ENCODE data around the gene ZAR1. TPM values are rescaled to one million over a fixed set of nuclear protein-coding genes. Genes with fewer than 3 reads are reported as not detected.
A peak's percentile ranks its signal among the peaks of the same experiment; 100 is the strongest.

The ZAR1 gene
- total RNA-seq, 2 experiments from 2014 or later = not detected

DNA sequence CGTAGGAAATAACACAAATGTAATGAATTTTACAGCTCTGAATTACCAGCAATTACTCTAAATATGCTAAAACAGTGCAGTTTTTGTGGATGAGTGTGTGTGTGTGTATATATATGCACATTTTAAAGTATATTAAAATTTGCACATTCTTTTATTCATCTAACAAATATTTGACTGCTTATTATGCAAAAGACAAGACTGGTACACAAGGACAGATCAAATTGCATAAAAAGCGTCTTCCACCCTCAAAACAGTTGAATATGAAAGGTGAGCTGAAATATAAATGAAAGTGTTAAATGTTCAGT, 13.9 kb downstream of the ZAR1 start:
- Mint-ChIP-seq H3K9me3 (no peaks in the 10 kb centered on the region), H3K27ac (peak overlapping the region; percentile 45), H3K36me3 (peaks cover 19% of the 10 kb centered on the region), H3K4me1 (peaks cover 18% of the 10 kb centered on the region), H3K27me3 (no peaks in the 10 kb centered on the region), H3K4me3 (no peak overlapping the region)
- no peak for DNase-seq

DNA sequence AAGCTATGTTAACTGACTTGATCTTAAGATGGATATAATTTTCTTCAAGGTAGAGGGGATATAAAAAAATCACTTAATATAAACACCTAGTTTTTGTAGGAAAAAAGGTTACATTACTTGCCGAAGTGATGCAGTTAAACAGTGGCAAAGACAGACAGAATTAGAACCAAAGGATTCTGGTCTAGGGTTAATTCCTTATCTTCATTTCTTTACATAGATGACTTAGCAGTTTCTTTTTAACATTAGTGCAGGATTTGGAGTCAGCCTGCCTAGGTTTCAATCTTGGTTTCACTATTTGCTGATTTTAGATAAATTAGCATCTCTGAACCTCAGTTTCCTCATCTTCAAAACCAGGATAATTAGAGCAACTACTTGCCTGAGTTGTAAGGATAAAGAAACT, 14.3 kb downstream of the ZAR1 start:
- peaks cover 15% of the 10 kb centered on the region for H3K36me3 Mint-ChIP-seq
- peaks cover 15% of the 10 kb centered on the region for H3K4me1 Mint-ChIP-seq
- no peaks in the 10 kb centered on the region for H3K27me3 Mint-ChIP-seq
- no peak for DNase-seq
- peak overlapping the region; percentile 45 for H3K27ac Mint-ChIP-seq
- H3K9me3 Mint-ChIP-seq = no peaks in the 10 kb centered on the region
- H3K4me3 Mint-ChIP-seq = no peak overlapping the region

- Mint-ChIP-seq H3K36me3 (peaks cover 8% of the 10 kb centered on the region), H3K4me3 (no peak overlapping the region), H3K9me3 (no peaks in the 10 kb centered on the region), H3K27ac (no peak overlapping the region), H3K4me1 (peaks cover 5% of the 10 kb centered on the region), H3K27me3 (no peaks in the 10 kb centered on the region)
- no peak for DNase-seq
These were observed 16.7 kb downstream of the ZAR1 start for GRCh38 chr4:48506716-48507115.

- Mint-ChIP-seq H3K9me3 (no peaks in the 10 kb centered on the region), H3K4me3 (no peak overlapping the region), H3K27ac (no peak overlapping the region), H3K27me3 (no peaks in the 10 kb centered on the region), H3K36me3 (peaks cover 14% of the 10 kb centered on the region), H3K4me1 (peaks cover under 1% of the 10 kb centered on the region)
- DNase-seq = no peak
These were observed 19.5 kb downstream of the ZAR1 start for GRCh38 chr4:48509543-48509942.

GRCh38 chr4:48518143-48518542, 28.1 kb downstream of the ZAR1 start:
- Mint-ChIP-seq H3K27ac (no peak overlapping the region), H3K27me3 (no peaks in the 10 kb centered on the region), H3K36me3 (peaks cover 22% of the 10 kb centered on the region), H3K9me3 (no peaks in the 10 kb centered on the region), H3K4me3 (no peak overlapping the region), H3K4me1 (no peaks in the 10 kb centered on the region)
- no peak for DNase-seq

- Mint-ChIP-seq H3K27ac (no peak overlapping the region), H3K36me3 (peaks cover 20% of the 10 kb centered on the region), H3K4me1 (peaks cover 2% of the 10 kb centered on the region), H3K27me3 (no peaks in the 10 kb centered on the region), H3K4me3 (no peak overlapping the region), H3K9me3 (no peaks in the 10 kb centered on the region)
- no peak for DNase-seq
These were observed 36.4 kb downstream of the ZAR1 start for GRCh38 chr4:48526406-48526805.

GRCh38 chr4:48538358-48538757, 48.3 kb downstream of the ZAR1 start:
- H3K36me3 Mint-ChIP-seq = peaks cover 23% of the 10 kb centered on the region
- H3K9me3 Mint-ChIP-seq = no peaks in the 10 kb centered on the region
- DNase-seq = no peak
- no peak overlapping the region for H3K27ac Mint-ChIP-seq
- H3K4me1 Mint-ChIP-seq = no peaks in the 10 kb centered on the region
- no peaks in the 10 kb centered on the region for H3K27me3 Mint-ChIP-seq
- H3K4me3 Mint-ChIP-seq = no peak overlapping the region

GRCh38 chr4:48539597-48539996, 49.5 kb downstream of the ZAR1 start:
- Mint-ChIP-seq H3K27ac (no peak overlapping the region), H3K9me3 (no peaks in the 10 kb centered on the region), H3K27me3 (no peaks in the 10 kb centered on the region), H3K36me3 (peaks cover 24% of the 10 kb centered on the region), H3K4me3 (no peak overlapping the region), H3K4me1 (no peaks in the 10 kb centered on the region)
- DNase-seq = no peak

DNA sequence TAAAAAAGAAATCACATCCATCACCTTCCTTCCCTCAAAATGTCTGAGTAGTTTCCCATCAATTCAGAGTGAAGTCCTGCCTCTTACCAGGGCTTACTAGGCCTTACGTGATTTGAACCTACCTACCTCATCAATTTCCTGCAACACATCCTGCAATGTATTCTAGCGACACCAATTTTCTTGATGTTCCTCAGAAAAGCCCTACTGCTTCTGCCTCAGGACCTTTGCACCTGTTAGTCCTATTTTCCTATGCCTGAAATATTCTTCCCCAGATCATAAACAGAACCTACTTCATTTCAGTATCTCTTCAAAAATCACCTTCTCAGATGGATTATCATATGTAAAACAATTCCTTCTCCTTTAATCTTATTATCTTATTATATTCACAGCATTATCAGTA, 52.8 kb downstream of the ZAR1 start:
- H3K27me3 Mint-ChIP-seq = no peaks in the 10 kb centered on the region
- no peak overlapping the region for H3K4me3 Mint-ChIP-seq
- no peak overlapping the region for H3K27ac Mint-ChIP-seq
- H3K36me3 Mint-ChIP-seq = peaks cover 22% of the 10 kb centered on the region
- H3K4me1 Mint-ChIP-seq = no peaks in the 10 kb centered on the region
- no peak for DNase-seq
- H3K9me3 Mint-ChIP-seq = no peaks in the 10 kb centered on the region

DNA sequence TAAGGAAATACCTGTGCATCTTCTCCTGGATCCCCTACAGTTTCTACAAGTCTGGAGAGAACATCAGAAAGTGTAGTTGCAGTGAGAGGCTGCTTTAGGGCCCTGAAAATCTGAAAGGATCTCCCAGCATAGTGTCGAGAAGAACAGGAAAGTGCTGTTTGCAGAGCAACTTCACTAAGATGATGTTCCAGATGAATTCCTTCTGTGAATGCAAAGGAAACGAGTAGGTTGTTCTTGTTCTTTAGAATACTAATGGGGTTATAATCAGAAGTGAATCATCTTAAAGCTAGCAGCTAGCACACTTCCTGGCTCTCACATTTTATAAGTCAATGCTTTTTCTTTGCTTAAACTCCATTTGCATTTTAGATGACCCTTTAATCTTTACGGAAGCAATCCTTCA, 53.7 kb downstream of the ZAR1 start:
- H3K27ac Mint-ChIP-seq = no peak overlapping the region
- DNase-seq = no peak

More for the DNA sequence above, 53.7 kb downstream of the ZAR1 start:
- Mint-ChIP-seq H3K4me3 (no peak overlapping the region), H3K9me3 (no peaks in the 10 kb centered on the region), H3K4me1 (peaks cover 2% of the 10 kb centered on the region), H3K36me3 (peaks cover 22% of the 10 kb centered on the region), H3K27me3 (no peaks in the 10 kb centered on the region)

Other genes with a start within 250 kb of the ZAR1 start
- 1 to 10 TPM; 3.4 to 3.9 TPM for gene TEC, start 220.4 kb upstream of the ZAR1 start, total RNA-seq
- 10 to 100 TPM; 62.0 to 66.3 TPM for gene SLAIN2, start 148.7 kb upstream of the ZAR1 start, total RNA-seq
- not detected for gene SLC10A4, start 6.9 kb upstream of the ZAR1 start, total RNA-seq

Measured in activated naive CD8-positive, alpha-beta T cell treated with anti-CD3 and anti-CD28 coated beads for 36 hours (primary cell).